ENCODE data around the gene ARL6IP4. TPM values are rescaled to one million over a fixed set of nuclear protein-coding genes. Genes with fewer than 3 reads are reported as not detected.

Gene ARL6IP4
- polyA plus RNA-seq, 2 of the 4 experiments (the other 2 are of a cell fraction) = 208 to 209 TPM

GRCh38 chr12:123026094-123026853 is 45.8 kb downstream of the ARL6IP4 start:
- Histone ChIP-seq H3K9me3 (no peaks in the 10 kb centered on the region), H3K4me1 (peaks cover 13% of the 10 kb centered on the region), H3K4me3 (no peak overlapping the region), H3K27ac (no peak overlapping the region), H3K4me2 (no peak overlapping the region)
- WGBS (ENCODE audit: missing lambda C conversion rate) = 91% methylated on average over 9 of the region's 9 CpGs
- CTCF ChIA-PET = interaction anchor here (1.6 to 4.7 kb wide), 3 partner anchors 14 to 17 kb away, joined by 4 to 26 read pairs (median 4); no protein-coding TSS in a partner anchor
- FAIRE-seq = no peak
- ATAC-seq = no peak; a peak in 1 of 6 replicates
- POLR2A ChIA-PET = interaction anchor here (2.5 kb wide), 1 partner anchor 207 kb away, joined by 8 read pairs; the partner anchor contains the start of genes MPHOSPH9 and MTRFR
- no peak for DNase-seq (ENCODE audit: low read depth in 1 of 2, low spot score in 1 of 2)
- TF ChIP-seq HDAC2 (IDR thresholded peaks at IDR 0.05) (no peak), GATA3 (IDR thresholded peaks at IDR 0.05; ENCODE audit: borderline replicate concordance) (no peak), ZC3H11A (IDR thresholded peaks at IDR 0.05) (no peak), MAFK (IDR thresholded peaks at IDR 0.05; ENCODE audit: partially characterized antibody) (no peak), POLR2AphosphoS2 (conservative IDR thresholded peaks at IDR 0.05; ENCODE audit: low read length) (no peak)

- Histone ChIP-seq H3K4me3 (no peak overlapping the region), H3K4me2 (no peak overlapping the region), H3K27ac (no peak overlapping the region), H3K4me1 (peaks cover 10% of the 10 kb centered on the region), H3K9me3 (no peaks in the 10 kb centered on the region)
- TF ChIP-seq RAD21 (conservative IDR thresholded peaks at IDR 0.05 in 1 of 2, IDR thresholded peaks at IDR 0.05 in 1 of 2) (no peak), FOXS1 (CRISPR knock-in tag; IDR thresholded peaks at IDR 0.05) (no peak), PBX3 (IDR thresholded peaks at IDR 0.05) (no peak), ZFP36 (IDR thresholded peaks at IDR 0.05; ENCODE audit: borderline replicate concordance, partially characterized antibody) (no peak), NPAS2 (CRISPR knock-in tag; IDR thresholded peaks at IDR 0.05; ENCODE audit: borderline replicate concordance) (no peak), BHLHE40 (IDR thresholded peaks at IDR 0.05; ENCODE audit: low read depth, low read length) (no peak), USF2 (IDR thresholded peaks at IDR 0.05) (no peak), CBX8 (IDR thresholded peaks at IDR 0.05) (no peak), GATA3 (IDR thresholded peaks at IDR 0.05; ENCODE audit: borderline replicate concordance) (no peak), TFCP2L1 (CRISPR knock-in tag; IDR thresholded peaks at IDR 0.05) (no peak), SREBF2 (IDR thresholded peaks at IDR 0.05) (no peak)
- TF ChIP-seq, protein P1, sequence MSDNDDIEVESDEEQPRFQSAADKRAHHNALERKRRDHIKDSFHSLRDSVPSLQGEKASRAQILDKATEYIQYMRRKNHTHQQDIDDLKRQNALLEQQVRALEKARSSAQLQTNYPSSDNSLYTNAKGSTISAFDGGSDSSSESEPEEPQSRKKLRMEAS (IDR thresholded peaks at IDR 0.05) = no peak
- no peak for FAIRE-seq
- 89% methylated on average over 19 of the region's 19 CpGs for WGBS (ENCODE audit: missing lambda C conversion rate)
- ChIA-PET POLR2A (interaction anchor here (1.0 kb wide), 1 partner anchor 337 kb away, joined by 4 read pairs; no protein-coding TSS in a partner anchor), CTCF (interaction anchor here (0.9 to 4.7 kb wide), 5 partner anchors 8 to 29 kb away, joined by 3 to 26 read pairs (median 3); no protein-coding TSS in a partner anchor)
- no peak for DNase-seq (ENCODE audit: low read depth in 1 of 2, low spot score in 1 of 2)
- no peak for ATAC-seq
Measured at GRCh38 chr12:123027726-123028445, 47.4 kb downstream of the ARL6IP4 start.

- ATAC-seq (no peak), DNase-seq (ENCODE audit: low read depth in 1 of 2, low spot score in 1 of 2) (no peak), FAIRE-seq (no peak)
- H3K4me2 ChIP-seq = no peak overlapping the region
- no peak overlapping the region for H3K27ac ChIP-seq
- H3K9me3 ChIP-seq = no peaks in the 10 kb centered on the region
- H3K4me1 ChIP-seq = peaks cover 10% of the 10 kb centered on the region
- no peak overlapping the region for H3K4me3 ChIP-seq
- 90% methylated on average over 7 of the region's 7 CpGs for WGBS (ENCODE audit: missing lambda C conversion rate)
- ChIA-PET CTCF (interaction anchor here (0.5 to 4.7 kb wide), 6 partner anchors 9 to 286 kb away, joined by 3 to 26 read pairs (median 3); no protein-coding TSS in a partner anchor), POLR2A (no interaction called here)
- TF ChIP-seq HEYL (CRISPR knock-in tag; IDR thresholded peaks at IDR 0.05) = no peak
- no peak for TF ChIP-seq EP300 (IDR thresholded peaks at IDR 0.05)
- no peak for TF ChIP-seq EHF (CRISPR knock-in tag; IDR thresholded peaks at IDR 0.05)
- no peak for TF ChIP-seq USF2 (IDR thresholded peaks at IDR 0.05)
- TF ChIP-seq ESRRA (IDR thresholded peaks at IDR 0.05; ENCODE audit: borderline replicate concordance, low read length) = no peak
- no peak for TF ChIP-seq NFE2L2 (conservative IDR thresholded peaks at IDR 0.05; ENCODE audit: low read length)
- no peak for TF ChIP-seq ZFP36 (IDR thresholded peaks at IDR 0.05; ENCODE audit: borderline replicate concordance, partially characterized antibody)
- no peak for TF ChIP-seq ZSCAN20 (CRISPR knock-in tag; IDR thresholded peaks at IDR 0.05)
- TF ChIP-seq FOSB (CRISPR knock-in tag; IDR thresholded peaks at IDR 0.05) = no peak
- no peak for TF ChIP-seq BHLHE40 (IDR thresholded peaks at IDR 0.05; ENCODE audit: low read depth, low read length)
- no peak for TF ChIP-seq EHMT2 (IDR thresholded peaks at IDR 0.05; ENCODE audit: low read depth)
- TF ChIP-seq SREBF2 (IDR thresholded peaks at IDR 0.05) = no peak
- no peak for TF ChIP-seq FOSL2 (IDR thresholded peaks at IDR 0.05)
- TF ChIP-seq FOSL2 (CRISPR knock-in tag; IDR thresholded peaks at IDR 0.05) = no peak
- TF ChIP-seq HOXA7 (CRISPR knock-in tag; IDR thresholded peaks at IDR 0.05) = no peak
- TF ChIP-seq POLR2A (IDR thresholded peaks at IDR 0.05; ENCODE audit: low read length) = no peak
- no peak for TF ChIP-seq RARB (CRISPR knock-in tag; IDR thresholded peaks at IDR 0.05)
- TF ChIP-seq JUN (IDR thresholded peaks at IDR 0.05) = no peak
- no peak for TF ChIP-seq MAFK (IDR thresholded peaks at IDR 0.05; ENCODE audit: partially characterized antibody)
Measured at GRCh38 chr12:123028475-123028874, 48.0 kb downstream of the ARL6IP4 start.

Data from A549 (cell line).